Bone marrow (tissue), 2 donors: ENCODE results near the gene CHD5.
"Not testable (repeated sequence)": the region's sequence is repeated elsewhere in the genome, so short reads cannot be mapped to it uniquely, and the experiment has no call there.

ENCODE experiments used
- DNase-seq, 2 donors: peaks; one replicate each; lab custom pipeline; 2025; lab: John Stamatoyannopoulos, UW

CHD5 gene

GRCh38 chr1:6083801-6084446 lies 96.2 kb downstream of the CHD5 start:
- DNase-seq: no peak

- DNase-seq: no peak
Measured at GRCh38 chr1:6083385-6083784, 96.7 kb downstream of the CHD5 start.

- no peak for DNase-seq
Measured at GRCh38 chr1:6082430-6082971, 97.6 kb downstream of the CHD5 start.

DNA sequence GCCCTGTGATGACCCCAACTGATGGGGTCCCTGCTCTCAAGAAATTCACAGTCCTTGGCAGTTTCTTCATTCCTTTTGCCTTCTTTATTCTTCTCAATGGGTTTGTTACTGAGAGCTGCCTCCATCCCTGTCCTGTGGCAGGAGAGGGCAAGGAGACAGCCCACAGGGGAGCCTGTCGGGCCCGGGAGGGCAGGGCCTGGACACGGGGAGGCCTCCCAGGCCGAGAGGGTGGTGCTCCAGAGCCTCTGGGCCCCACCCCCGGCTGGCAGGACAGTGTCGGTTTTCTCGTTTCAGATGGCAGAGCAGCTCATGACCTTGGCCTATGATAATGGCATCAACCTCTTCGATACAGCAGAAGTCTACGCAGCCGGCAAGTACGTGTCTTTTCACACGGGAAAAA lies 98.2 kb downstream of the CHD5 start:
- no peak for DNase-seq

DNA sequence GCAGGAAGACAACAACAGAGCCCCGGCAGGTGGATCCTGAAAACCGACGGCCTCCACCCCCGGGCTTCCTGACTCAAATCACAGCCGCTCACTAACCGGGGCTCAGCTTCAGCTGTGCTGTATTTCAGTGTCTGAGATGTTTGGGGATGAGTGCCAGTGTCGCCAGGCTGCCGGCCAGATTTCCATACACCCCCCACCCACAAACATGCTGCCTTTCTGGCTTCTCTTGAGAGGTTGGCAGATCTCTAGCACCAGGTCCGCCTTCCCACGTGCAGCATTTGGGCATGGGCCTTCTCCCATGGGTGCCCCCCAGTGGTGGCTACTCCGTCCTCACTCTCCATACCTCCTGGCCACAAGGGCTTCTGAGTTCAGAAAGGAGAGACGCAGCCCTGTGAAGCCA lies 99.7 kb downstream of the CHD5 start:
- no peak for DNase-seq

DNA sequence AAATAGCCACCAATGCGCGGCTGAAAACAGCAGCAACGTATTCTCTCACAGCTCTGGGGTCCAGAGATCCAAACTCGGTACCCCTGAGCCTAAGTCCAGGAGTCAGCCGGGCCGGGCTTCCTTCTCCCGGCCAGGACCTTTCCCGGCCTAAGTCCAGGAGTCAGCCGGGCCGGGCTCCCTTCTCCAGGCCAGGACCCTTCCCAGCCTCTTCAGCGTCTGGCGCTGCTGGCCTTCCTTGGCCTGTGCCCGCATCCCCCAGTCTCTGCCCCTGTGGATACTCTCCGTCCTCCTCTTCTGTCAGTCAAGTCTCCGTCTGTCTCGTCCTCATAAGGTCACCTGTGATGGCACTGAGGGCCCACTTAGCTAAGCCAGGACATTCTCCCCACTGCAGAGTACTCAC lies 102.2 kb downstream of the CHD5 start:
- no peak for DNase-seq

DNA sequence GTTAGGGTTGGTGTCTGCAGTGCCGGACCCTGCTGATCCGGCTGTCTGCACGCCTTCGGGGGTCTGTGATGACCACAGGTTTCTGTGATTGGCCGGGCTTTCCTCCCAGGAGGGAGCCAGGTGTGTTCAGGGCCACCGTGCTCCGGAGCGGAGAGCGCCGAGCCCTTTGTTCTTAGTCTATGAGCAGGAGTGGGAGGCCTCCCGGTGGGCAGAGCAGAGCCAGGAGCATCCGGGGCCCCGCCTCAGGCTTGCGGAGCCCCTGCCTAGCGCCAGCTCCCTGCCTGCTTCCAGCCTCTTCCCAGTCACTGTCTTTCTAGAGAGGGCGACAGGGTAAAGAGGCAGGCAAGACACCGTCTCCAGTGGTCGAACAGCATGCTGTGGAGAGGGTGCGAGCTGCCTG lies 102.6 kb downstream of the CHD5 start:
- no peak for DNase-seq

DNA sequence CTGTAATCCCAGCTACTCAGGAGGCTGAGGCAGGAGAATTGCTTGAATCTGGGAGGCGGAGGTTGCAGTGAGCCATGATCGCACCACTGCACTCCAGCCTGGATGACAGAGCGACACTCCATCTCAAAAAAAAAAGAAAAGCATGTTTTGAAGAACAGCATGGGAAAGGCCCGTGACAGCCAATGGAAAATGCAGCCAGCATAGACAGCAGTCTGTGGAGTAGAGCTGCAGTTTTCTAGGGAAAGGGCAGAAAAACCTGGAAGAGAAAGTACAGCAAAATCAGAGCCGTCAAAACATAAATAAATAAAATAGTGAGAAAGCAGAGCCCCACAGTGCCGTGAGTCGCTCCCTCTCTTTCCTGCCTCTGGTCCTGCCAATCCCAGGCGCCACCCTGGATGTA lies 103.1 kb downstream of the CHD5 start:
- DNase-seq: not testable (repeated sequence)

- DNase-seq: no peak
Measured at GRCh38 chr1:6075748-6076147, 104.4 kb downstream of the CHD5 start.

- no peak for DNase-seq
Measured at GRCh38 chr1:6074192-6074901, 105.8 kb downstream of the CHD5 start.

- DNase-seq: no peak
Measured at GRCh38 chr1:6073480-6074053, 106.6 kb downstream of the CHD5 start.

GRCh38 chr1:6072774-6073479 lies 107.2 kb downstream of the CHD5 start:
- no peak for DNase-seq

GRCh38 chr1:6071219-6071618 lies 108.9 kb downstream of the CHD5 start:
- DNase-seq: no peak

GRCh38 chr1:6070450-6070974 lies 109.6 kb downstream of the CHD5 start:
- DNase-seq: no peak

GRCh38 chr1:6069573-6069972 lies 110.5 kb downstream of the CHD5 start:
- no peak for DNase-seq

DNA sequence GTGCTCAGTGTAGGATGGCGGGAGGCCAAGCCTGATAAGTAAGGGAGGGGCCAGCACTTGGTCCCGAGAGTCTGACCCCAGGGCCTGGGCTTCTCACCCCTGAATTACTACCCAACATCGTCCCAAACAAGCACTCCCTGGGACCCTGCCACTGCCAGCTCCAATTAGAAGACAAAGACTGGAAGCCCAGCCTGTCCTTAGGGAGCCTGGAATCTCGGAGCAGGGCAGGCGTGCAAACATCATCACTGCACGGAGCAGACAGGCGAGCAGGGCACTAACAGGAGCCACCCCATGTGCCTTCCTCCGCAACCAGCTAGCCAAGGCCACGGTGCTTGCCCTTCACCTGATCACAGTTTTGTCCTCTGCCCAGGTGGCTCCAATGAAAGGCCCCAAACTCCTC lies 111.2 kb downstream of the CHD5 start:
- no peak for DNase-seq

DNA sequence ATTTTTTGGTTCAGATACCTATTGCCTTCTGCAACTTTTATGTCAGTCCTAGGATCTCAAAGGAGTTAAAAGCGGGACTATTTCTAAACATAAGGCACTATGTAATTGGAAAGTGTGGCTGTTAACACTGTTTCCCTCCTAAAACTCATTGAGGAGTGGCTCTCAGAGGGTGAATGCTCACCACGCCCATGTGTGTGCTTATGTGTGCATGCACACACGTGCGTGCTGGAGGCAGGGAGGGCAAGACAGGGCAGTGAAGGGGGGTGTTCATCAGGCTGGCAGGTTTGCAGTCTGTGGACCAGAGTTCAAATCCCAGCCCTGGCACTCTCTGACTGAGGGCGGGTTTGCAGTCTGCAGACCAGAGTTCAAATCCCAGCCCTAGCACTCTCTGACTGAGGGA lies 112.0 kb downstream of the CHD5 start:
- no peak for DNase-seq

DNA sequence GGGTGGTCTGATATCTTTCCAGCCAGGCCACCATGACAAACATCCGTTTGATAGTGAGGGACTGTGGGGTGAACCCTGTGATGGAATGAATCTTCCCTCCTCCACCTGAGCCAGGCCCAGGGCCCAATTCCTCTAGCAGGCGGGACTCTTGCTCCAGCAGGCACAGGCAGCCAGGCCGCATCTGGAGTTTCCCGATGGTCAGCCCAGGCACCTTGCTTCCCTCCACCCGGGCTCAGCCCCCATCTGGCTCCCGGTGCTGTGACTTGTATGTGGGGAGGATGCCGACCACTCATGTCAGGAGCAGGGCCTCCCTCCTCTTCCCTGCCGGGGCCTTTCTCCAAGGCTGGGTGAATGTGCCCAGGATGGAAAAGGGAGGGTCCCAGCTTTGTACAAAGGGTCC lies 113.4 kb downstream of the CHD5 start:
- no peak for DNase-seq

DNA sequence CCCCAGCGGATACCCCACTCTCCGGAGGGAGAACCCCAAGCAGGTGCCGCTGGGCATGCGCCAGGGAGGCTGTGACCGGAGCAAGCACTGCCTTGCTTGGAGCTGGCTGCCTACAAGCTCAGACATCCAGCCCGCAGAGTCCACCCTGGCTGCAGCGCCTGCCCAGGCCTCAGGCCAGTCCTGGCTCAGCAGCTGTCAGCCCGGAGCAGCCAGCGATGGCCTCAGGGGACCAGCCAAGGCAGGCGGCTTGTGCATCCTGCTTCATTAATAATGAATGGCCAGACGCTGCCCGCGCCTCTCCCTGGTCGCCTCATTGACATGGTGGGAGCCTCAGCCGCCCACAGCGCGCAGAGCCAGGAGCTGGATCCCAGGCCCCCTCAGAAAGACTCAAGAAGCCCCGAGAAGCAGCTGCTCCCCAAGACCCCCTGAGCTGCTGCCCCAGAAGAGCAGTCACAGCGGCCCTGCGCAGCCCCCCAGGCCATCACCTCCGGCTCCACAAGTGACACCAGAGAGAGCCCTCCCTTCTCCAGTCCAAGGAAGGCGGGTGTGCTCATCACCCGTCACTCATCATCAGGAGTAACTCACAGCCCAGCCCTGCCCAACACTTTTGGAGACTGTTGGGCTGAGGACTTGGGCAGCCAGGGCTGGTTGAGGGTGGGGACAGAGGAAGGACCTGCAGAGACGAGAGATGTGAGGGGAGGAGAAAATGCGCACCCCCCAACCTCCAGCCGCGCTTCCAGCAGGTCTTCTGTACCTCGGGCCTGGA lies 114.8 kb downstream of the CHD5 start:
- no peak for DNase-seq

GRCh38 chr1:6063532-6064053 lies 116.5 kb downstream of the CHD5 start:
- DNase-seq: not testable (repeated sequence)

GRCh38 chr1:6062670-6063069 lies 117.5 kb downstream of the CHD5 start:
- no peak for DNase-seq
